IPS-NIHi7 (cell line): ENCODE data around the gene LTBP1.

Experiments
- DNase-seq: peaks from one replicate; pipeline ENCODE4 v3.0.0; 2012; ENCODE audit warnings: mixed read lengths; ENCODE audit errors: extremely low spot score

LTBP1 gene

GRCh38 chr2:33110461-33110860, 163.7 kb downstream of the LTBP1 start:
- DNase-seq, result no peak

DNA sequence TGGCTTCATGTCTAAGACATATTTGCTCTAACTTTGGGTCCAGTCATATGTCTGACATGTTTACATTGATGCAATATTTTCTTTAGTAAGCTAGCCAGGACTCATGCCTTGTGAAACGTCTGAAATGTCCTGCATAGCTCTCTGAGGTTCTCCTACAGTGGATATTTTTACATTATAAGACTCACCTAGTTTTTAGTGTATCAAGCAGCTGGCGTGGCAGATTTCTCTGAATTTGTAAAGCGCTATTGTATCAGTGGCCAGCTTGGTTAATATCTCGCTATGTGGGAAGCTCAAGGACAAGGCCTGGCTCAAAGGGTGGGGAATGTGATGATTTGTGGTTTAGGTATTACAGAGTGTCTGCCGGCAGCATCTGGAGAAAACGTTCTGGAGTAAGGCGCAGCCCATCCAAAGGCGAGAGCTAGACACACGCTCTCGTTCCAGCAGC, 164.3 kb downstream of the LTBP1 start:
- DNase-seq, result no peak

DNA sequence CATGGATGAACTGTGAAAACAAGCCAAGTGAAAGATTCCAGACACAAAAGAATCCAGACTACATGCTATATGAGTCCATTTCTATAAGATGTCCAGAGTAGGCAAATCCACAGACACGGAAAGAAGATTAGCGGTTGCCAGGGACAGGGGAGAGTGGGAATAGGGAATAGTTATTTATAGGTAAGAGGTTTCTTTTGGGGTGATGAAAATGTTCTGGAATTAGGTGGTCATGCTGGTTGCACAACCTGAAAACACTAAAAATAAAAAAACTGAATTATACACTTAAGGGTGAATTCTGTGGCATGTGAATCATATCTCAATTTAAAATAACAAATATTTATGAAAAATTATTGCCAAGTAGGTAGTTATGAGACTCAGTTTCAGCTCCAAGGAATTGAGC, 168.4 kb downstream of the LTBP1 start:
- DNase-seq, result no peak

GRCh38 chr2:33115728-33116127, 169.0 kb downstream of the LTBP1 start:
- DNase-seq, result no peak

DNA sequence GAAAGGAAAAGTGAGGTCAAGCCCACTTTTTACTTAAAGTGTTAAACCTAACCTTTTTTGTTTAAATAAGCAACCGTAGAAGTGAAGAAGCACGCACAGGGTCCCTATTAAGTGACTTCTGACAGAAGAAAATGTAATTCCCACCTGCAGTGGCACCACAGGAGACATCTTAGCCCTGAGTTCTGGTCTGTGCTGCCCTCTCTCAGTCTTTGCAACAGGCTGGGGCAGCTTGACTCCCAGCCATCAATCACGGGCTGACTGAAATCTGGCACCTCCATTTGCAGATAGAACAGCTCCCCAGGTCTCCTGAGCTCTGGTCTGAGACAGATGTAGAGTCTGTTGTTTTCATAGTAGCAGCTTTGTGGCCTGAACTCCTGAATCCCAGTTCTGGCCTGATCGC, 170.0 kb downstream of the LTBP1 start:
- DNase-seq, result peak; percentile 27

DNA sequence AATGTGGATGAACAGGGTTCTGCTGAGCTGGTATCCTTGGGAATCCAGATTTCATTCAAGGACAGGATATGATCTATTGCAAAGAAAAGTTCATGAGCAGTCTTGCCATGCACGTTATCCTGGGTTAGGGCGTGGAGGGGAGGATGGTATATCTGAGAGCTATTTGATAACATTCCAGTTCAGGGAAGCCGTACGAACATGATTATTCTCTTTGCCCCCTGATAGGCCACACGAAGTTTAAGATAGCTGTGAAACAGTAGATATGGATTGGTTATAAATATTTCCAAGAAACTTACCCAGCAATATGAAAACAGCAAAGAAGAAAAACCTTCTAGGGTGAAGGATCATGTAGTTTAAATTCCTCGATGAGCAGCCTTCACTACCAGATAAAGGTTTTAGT, 171.9 kb downstream of the LTBP1 start:
- DNase-seq, result no peak

DNA sequence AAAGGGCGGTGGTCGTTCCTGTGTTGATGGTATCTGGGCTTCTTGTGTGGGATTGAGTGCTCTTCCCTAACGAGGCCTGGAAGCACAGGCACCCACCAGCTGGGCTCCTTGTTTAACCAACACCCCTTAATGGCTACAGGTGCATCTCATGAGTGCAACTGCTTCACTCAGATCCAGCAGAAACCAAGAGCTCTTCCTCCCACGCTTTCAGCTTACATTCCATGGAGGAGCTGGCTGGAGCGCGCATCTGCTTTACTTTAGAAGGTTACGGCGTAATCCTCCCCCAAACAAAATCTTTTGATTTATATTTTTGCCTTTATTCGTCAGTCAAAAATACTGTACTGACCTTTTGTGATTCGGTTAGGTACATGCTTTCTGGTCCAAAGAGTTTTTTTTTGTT, 174.7 kb downstream of the LTBP1 start:
- no peak for DNase-seq

- no peak for DNase-seq
Measured at GRCh38 chr2:33121925-33122324, 175.2 kb downstream of the LTBP1 start.

- no peak for DNase-seq
Measured at GRCh38 chr2:33122726-33123125, 176.0 kb downstream of the LTBP1 start.

GRCh38 chr2:33123216-33123615, 176.5 kb downstream of the LTBP1 start:
- no peak for DNase-seq

DNA sequence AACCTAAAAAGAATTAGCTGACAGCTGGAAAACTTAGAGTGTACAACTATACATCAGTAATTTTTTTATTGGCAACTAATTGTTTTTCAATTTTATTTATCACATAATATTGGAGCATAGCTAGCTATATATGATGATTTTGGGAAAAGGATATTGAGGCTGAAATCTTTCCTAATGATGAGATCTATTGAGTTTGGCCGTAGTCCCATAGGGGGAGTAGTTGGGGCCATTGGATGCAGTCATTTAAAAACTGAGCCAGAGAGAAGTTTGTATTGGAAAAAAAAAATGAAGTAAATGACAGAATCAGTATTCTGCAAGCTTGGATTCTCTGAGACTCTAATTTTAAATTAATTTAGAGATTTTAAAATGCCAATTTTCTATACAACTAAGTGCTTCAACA, 179.8 kb downstream of the LTBP1 start:
- no peak for DNase-seq

DNA sequence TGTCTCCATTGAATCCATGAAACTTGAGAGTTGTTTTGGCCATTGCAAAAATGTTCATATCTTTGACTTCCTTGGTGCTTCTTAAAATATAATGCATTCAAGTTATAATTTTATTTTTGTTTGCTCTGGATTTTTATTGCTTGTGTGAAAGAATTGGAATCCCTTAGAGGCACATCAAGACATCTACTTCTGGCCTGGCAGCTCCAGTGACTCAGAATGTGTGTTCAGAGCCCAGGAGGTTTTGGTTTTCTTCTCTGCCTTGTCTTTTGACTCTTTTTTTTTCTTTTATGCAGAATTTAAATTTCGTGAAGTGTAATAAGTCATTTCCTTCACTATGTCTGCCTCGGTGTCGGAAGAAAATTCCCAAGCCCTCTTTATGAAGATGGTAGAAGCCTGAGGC, 180.2 kb downstream of the LTBP1 start:
- no peak for DNase-seq

GRCh38 chr2:33129263-33130053, 182.7 kb downstream of the LTBP1 start:
- DNase-seq, result no peak

DNA sequence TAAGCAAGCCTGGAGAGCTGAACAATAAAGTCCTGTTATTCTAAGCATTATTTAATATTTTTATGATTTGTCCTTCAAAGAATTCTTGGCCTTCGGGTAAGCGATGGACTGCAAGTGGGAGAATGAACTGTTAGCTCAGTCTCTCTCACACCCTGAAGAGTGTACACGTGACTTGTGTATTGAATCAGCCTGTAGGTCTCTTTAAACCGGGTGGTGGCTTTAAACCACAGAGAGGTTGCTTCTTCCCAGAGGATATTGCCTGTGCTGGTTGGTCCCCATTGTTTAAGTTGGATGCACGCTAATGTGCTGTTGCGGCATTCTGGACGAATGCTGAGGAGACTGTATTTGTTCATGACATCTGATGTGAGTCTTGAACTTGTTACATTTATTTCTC, 183.3 kb downstream of the LTBP1 start:
- DNase-seq, result no peak

GRCh38 chr2:33130544-33130943, 183.8 kb downstream of the LTBP1 start:
- no peak for DNase-seq

DNA sequence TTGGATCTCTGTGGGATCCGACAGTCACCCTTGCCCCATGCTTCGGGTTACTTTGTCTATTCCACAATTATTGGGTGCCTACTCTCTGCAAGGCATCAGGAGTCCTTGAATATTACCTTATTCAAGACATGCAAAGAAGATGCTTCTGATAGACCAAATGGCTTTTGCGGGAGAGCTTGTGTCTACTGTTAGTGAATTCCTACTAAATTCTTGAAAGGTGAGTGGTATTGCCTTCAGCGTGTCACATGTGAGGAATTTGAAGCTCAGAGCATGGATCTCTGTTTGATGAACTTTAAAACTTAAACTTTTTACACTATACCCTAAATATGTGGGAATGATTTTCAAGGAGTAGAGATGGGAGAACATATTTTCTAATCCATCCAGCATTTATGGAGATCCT, 184.4 kb downstream of the LTBP1 start:
- no peak for DNase-seq

DNA sequence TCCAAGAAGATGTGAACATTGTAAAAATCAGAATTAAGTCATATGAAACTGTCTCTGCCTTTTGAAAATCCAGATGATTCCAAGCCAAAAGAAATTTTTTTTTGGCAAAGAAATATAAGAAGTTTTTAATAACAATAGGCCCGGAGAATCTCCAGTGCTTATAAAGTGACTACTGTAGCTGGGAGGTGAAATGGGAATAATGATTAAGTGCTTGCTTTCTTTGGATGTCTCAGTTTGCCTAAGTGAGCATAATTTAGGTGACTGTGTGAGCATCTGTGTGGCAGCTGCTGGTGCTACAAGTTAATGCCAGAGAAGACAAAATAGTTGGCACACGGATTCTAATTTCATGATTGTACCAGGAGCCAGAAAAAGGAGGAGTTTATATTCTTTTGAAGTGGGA, 185.0 kb downstream of the LTBP1 start:
- DNase-seq, result no peak

GRCh38 chr2:33133454-33133952, 186.8 kb downstream of the LTBP1 start:
- DNase-seq, result no peak

DNA sequence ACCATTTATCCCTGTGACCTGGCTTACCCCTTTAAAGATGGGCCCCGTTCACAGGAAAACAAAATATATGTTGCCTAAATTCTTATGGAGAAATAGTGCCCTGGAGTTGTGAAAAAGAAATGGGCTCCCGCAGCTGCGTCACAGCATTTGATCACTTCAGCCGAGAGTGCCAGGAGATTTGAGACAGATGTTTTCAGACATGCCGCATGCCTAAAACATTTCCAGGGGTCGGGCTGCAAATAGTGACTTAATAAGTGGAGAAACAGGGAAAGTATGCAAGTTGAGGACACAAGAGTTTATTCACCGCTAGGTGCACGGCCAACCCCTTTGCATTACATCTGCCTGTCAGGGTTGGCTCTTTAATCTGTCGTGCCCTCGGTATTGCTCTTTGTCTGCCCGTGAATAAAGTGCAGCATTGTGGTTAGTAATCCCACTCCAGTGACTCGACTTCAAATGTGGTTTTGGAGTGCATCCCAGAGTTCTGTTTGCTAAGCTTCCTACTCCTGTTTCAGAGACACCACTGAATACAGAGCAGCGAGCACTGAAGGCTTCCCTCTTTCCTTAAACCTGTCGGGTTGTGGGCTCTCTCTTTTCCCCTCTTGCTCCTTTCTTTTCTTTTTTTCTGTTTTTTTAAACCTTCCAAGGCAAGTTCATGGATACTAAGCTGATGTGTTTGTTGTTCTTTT, 187.5 kb downstream of the LTBP1 start:
- DNase-seq, result no peak

- no peak for DNase-seq
Measured at GRCh38 chr2:33134791-33135560, 188.2 kb downstream of the LTBP1 start.

- no peak for DNase-seq
Measured at GRCh38 chr2:33135645-33136044, 188.9 kb downstream of the LTBP1 start.

- no peak for DNase-seq
Measured at GRCh38 chr2:33136056-33136455, 189.3 kb downstream of the LTBP1 start.
